GM12891 (cell line): ENCODE measurements around the gene PTPRF.

Source experiments
- POLR2A ChIP-seq: IDR thresholded peaks from 2 replicates; pipeline ENCODE4 v1.6.1; 2011; ENCODE audit warnings: low read depth, low read length, control low read depth
- POLR2AphosphoS5 ChIP-seq: IDR thresholded peaks from 2 replicates; pipeline ENCODE4 v1.6.1; 2011; ENCODE audit warnings: low read depth, low read length, control low read depth
- POU2F2 ChIP-seq: IDR thresholded peaks from 2 replicates; pipeline ENCODE4 v1.6.1; 2011; ENCODE audit warnings: low read depth, mild to moderate bottlenecking, control low read depth, low read length, moderate library complexity
- SPI1 ChIP-seq: IDR thresholded peaks from 2 replicates; pipeline ENCODE4 v1.6.1; 2011; ENCODE audit warnings: low read depth, low read length, control low read depth

DNA sequence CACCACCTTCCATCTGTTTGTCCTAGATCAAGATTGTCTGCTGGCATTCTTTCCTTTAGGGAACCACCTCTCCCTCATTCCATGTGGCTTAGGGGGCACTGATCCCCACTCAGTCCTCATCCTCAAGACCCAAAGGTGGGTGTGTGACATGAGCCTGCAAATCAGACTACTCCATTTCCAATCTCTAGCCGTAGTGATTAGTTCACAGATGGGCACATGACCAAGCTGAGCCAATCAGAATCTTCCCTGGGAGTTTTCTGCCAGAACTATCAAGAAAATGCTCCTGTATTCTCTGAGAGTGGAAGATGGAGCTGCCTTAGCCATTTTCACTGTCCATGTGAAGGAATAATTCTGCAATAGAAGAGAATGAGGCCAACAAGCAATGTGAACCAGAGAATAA lies 19.3 kb upstream of the PTPRF start:
- TF ChIP-seq POLR2A, result no peak
- TF ChIP-seq POLR2AphosphoS5, result no peak
- no peak for TF ChIP-seq POU2F2
- TF ChIP-seq SPI1, result no peak
